ENCODE results near the gene AURKA.

The AURKA gene

DNA sequence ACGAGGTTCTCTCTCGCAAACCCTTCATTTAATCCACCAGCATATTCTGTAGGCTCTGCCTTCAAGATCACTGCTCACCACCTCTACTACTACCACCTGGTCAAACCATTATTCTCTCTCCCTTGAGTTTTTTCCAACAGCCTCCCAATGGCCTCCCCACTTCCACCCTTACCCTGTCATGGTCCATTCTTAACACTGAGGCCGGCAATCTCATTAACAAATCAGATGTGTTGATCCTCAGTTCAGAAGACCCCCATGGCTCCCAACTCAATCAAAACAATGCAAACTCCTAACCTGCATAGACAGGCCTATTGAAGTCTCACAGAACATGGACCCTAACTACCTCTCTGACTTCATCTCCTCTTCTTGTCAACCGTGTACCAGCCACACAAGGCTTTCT is 2.2 kb downstream of the AURKA start:
- no peak for DNase-seq

- DNase-seq: no peak
Observed at GRCh38 chr20:56388882-56389281, 3.1 kb downstream of the AURKA start.

DNA sequence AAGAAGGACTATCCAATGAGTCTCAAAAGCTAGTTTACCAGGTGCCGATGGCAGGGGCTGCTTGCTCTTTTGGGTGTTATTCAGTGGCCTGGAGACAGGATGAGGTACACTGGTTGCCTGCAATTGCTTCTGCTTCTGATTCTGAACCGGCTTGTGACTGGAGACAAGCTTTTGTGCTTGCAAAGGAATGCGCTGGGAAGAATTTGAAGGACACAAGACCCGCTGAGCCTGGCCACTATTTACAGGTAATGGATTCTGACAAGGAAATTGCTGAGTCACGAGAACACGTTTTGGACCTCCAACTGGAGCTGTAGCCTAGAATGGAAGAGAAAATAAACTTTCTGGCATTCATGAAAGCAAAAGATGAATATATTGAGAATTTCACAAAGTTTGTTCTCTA is 5.8 kb downstream of the AURKA start:
- no peak for DNase-seq

- DNase-seq: no peak
Observed at GRCh38 chr20:56385130-56385529, 6.9 kb downstream of the AURKA start.

DNA sequence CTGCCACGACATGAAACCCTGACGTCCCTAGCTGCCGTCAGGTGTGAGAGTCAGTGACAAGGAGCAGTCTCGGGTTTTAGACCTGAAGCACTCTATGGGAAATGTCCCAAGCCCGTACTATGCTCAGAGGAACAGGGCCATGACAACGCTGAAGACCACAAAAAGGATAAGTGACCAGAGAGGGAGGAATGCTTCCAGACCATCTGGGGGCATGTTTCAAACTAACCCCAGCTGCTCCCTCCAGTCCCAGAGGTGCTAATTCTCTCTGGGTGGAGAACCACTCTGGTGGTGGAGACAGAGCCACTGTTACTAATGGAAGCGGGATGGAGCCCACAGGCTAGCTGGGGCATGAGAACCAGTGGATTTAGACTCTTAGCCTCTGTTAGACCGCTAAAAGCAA is 8.7 kb downstream of the AURKA start:
- DNase-seq: no peak

- no peak for DNase-seq
Observed at GRCh38 chr20:56382696-56383095, 9.3 kb downstream of the AURKA start.

DNA sequence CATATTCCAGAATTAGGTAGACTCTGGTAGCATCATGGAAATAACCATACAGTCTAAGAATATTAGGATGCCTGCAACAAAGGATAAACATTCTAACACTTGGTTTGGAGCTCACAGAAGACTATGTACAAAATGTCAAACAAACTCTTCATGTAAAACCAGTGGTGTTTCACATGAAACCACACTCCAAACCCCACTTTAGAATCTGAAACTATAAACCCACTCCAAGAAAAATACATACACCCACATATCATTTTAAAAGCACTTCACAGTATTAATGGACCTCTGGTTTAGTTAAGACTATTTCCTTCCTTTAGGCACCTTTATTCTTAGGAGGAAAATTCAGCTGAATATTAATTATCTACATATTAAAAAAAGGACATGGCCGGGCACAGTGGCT is 10.5 kb downstream of the AURKA start:
- no peak for DNase-seq

DNA sequence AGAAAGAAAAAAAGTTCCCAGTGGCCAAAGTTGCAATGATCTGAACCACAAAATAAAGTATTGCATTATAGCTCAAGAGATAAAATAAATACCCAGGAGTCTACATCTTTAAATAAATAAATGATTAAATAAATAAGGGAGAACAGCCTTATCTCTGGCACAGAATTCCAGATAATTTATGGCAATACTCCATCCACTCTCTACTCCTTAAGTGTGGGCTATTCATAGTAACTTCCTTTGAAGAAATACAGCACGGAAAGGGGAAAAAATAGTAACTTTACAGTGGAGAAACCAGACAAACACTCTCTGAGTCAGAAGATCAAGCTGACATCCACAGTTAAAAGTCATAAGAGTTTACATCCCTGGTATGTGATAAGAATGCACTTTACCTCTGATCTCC is 11.6 kb downstream of the AURKA start:
- DNase-seq: no peak

GRCh38 chr20:56378386-56378785 is 13.6 kb downstream of the AURKA start:
- no peak for DNase-seq

DNA sequence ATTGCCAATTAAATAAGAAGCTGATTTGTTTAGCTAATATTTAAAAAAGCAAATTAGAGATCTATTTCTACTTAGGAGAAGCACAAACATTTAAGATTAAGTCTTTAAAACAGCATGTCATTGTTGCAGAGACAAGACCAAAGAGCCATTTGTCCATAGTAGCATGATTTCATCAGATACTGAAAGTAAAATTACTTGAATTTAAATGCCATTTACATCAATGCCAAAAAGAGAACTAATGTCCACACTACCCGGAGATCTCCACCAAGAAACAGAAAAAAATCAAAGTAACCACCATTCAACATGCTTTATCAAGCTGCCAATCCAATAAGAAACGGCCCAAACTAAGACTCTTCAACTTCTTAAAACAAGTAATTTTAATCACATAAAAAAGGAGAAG is 15.7 kb downstream of the AURKA start:
- DNase-seq: no peak

DNA sequence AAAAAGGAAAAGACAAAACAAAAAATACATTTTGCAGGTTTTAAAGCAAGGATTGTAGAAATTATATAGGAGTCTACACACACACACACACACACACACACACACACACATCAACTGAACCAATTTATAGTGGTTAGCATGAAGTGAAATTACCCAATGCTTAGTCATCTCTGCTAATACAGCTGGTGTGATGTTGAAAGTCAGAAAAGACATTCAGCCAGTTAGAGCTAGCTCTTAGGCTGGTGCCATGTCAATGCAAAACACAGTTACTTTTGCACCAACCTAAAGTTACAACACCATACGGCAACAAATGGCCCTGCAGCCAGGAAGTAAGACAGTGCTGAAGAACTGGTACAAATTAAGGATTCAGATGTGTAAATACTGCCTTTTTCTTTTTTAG is 18.1 kb downstream of the AURKA start:
- no peak for DNase-seq

GRCh38 chr20:56372850-56373249 is 19.2 kb downstream of the AURKA start:
- no peak for DNase-seq

DNA sequence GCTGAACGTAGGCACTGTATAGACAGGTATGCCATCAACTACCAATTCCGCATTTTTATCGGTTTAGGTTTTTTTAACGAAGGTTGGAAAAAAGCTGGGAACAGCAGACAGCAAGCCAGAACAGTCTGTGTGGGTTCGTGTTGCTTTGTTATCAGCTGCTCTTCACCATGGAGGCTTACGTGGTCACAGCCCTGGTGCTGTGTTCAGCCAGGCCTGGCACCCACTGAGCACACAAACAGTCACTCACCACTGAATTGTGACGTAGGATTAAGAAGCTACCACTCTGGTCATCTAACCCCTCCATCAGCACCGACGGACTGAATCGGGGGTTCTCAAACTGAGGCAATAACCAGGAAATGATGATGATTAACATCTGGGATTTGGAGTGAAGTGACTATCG is 20.0 kb downstream of the AURKA start:
- no peak for DNase-seq

DNA sequence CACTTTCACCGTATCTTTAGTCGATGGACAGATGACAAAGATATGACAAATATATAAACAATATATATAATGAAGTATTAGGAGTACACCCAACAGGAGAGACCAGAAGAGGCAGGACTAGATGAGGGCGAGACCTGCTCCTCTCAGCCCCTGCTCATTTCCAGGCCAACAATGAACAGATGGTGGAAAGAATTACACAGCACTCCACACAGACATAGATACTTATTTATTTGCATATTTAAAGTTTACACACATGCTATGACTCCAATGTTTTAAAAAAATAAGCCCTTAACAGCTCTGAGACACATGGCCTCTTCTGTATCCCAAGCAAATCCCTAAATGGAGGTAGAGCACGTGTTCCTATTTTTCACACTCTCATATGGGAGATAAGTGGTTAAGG is 22.8 kb downstream of the AURKA start:
- no peak for DNase-seq

DNA sequence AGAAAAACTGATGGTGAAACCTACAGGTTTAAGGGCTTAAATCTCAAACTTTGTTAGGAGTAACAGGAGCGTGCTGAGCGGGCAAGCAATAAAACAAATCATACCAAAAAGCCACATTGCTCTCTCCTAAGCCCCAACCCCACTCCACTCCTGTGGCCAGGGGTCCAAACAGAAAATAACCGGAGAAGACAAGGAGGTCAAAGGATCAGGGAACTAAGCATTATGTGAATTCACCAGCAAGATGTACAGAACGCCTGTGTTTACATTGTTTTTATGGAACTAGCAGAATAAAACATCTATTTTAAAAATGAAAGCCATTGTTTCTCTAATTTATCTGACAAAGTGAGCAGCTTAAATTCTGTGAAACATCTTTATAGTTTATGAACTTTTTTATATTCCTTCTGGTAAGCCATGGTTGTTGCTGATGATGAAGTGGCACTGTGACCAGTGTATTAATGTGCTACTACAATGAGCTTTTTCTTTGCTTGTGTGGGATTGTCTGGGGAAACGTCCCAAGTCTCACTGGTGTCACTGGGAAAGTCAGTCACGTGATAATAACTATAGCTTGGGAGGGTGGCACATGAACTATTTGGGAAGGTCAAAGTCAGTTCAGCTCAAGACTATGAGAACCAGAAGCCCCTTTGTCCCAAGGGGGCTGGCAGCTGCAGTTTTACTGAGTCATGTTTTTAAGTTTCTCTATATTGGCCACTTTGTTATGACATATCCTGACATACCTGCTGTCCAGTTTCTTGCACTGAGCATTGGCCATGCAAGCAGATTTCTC is 23.5 kb downstream of the AURKA start:
- DNase-seq: no peak

DNA sequence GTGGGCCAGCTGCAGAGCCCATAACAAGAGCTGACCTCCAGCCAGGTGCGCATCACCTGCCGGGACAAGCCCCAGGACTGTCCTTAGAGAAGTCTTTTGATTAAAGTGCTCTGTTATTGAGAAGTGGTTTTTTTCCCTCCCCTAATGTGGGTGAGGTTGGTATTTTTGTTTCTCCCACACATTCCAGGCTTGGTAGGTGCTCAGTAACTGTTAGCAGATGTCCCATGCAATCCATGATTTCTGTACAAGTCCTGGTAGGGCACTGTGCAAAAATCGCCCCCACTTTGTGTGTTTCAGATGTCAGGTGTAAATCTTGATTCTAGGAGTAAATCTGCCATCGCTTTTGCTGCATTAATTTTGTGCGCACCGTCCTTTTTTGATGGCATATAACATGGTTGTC is 28.5 kb downstream of the AURKA start:
- DNase-seq: no peak

- DNase-seq: no peak
Observed at GRCh38 chr20:56362833-56363413, 29.1 kb downstream of the AURKA start.

- no peak for DNase-seq
Observed at GRCh38 chr20:56361900-56362299, 30.1 kb downstream of the AURKA start.

DNA sequence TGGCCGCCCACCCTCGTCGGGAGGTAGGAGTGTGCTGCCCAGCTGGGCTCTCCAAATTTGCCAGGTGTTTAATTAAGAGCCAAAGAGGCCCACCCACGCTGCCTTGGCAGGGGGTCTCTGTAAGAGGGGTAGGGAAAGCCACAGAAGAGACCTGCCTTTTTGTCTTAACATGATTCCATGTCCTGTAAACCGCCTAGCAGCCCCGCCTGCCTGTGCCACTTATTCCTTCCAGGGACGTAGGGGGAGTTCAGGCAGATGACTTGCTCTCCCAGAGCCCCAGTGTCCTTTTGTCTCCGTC is 31.2 kb downstream of the AURKA start:
- DNase-seq: no peak

DNA sequence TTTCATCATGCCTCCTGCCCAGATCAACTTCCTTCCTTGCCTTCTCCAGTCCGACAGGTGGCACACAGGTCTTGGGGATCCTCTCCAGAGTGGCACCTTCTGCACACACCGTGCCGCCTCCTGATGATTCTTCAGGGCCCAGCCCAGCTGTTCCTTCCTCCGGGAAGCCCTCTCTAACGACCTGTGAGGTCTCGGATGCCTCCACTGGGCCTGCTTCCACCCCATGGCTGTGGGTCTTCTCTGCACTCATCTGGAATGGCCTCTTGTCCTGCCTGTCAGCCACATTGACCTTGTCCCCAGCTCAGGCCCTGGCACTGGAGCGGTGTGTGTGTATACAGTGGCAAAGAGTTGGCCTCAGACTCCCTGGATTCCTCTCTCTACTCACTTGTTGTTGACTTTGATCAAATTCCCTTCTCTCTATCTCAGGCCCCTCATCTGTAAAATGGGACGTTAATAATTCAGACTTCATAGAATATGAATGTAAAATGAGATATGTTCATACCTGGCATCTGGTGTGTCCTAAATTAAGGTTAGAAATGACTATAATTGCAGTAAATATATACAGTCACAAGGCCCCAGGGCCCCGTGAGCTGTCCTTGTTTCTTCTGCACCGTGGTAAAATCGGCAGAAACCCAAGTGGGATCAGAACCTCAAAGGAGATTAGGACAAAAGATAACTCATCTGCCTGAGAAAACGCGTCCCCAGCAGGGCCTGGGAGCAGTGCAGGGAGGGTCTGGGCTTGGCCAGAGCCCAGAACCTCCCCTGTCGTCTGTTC is 31.7 kb downstream of the AURKA start:
- no peak for DNase-seq

DNA sequence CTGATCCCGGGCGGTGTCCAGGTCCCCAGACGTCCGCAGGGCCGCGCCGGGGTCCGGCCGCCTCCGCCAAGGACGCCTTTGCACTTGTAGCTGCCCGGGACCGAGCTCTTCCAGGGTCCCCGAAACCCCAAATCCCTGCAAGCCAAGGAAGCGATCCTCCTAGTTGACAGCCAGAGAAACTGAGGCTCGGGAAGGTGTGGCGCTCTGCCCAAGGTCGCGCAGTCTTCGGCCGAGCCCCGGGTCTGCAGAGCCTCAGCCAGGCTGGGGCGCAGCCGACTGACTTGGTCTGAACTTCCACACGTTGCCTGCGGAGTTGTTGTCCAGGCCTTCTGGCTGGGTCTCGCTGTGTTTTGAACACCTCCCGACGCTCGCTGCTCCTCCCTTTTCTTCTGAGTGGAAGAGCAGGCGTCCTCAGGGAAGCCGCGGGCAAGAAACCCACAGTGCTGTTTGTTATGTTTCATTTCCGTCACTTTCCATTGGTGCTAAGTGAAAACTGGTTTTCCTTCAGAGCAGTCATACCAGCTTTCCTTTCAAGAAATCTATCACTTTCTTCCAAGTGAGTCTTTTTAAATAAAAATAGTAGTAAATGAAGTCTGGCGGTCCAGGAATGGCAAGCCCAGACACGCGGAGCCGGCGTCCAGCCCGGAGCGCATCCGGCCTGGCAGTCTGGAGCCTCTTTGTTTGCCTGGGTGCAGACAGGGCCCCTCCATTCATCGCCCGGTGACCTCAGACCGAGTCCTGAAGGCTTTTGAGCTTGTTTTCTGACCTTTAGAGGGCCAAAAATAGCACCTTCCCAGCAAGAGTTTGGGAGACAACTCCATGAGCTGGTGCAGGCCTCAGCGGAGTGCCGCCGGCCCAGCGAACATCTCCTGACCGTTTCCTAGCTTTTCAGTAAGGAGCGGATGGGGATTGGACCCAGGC is 32.5 kb downstream of the AURKA start:
- DNase-seq: no peak

GRCh38 chr20:56358600-56359211 is 33.3 kb downstream of the AURKA start, which contains the start of gene FAM210B:
Gene FAM210B (plus strand): TSS chr20:56358974. CDS start chr20:56359006, 32 bp downstream.
- DNase-seq: peak; percentile 25

GRCh38 chr20:56358070-56358469 is 33.9 kb downstream of the AURKA start:
- DNase-seq: no peak
